Measurements from ENCODE around the gene RBMS3.

- TF ChIP-seq, protein P1, sequence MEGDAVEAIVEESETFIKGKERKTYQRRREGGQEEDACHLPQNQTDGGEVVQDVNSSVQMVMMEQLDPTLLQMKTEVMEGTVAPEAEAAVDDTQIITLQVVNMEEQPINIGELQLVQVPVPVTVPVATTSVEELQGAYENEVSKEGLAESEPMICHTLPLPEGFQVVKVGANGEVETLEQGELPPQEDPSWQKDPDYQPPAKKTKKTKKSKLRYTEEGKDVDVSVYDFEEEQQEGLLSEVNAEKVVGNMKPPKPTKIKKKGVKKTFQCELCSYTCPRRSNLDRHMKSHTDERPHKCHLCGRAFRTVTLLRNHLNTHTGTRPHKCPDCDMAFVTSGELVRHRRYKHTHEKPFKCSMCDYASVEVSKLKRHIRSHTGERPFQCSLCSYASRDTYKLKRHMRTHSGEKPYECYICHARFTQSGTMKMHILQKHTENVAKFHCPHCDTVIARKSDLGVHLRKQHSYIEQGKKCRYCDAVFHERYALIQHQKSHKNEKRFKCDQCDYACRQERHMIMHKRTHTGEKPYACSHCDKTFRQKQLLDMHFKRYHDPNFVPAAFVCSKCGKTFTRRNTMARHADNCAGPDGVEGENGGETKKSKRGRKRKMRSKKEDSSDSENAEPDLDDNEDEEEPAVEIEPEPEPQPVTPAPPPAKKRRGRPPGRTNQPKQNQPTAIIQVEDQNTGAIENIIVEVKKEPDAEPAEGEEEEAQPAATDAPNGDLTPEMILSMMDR (IDR thresholded peaks at IDR 0.05): no peak
- TF ChIP-seq POLR2AphosphoS5 (IDR thresholded peaks at IDR 0.05) (no peak), POLR2A (IDR thresholded peaks at IDR 0.05) (no peak)
These were observed 295.3 kb downstream of the RBMS3 start for GRCh38 chr3:29576181-29576580.
